ENCODE data around the gene LUM.

LUM gene

DNA sequence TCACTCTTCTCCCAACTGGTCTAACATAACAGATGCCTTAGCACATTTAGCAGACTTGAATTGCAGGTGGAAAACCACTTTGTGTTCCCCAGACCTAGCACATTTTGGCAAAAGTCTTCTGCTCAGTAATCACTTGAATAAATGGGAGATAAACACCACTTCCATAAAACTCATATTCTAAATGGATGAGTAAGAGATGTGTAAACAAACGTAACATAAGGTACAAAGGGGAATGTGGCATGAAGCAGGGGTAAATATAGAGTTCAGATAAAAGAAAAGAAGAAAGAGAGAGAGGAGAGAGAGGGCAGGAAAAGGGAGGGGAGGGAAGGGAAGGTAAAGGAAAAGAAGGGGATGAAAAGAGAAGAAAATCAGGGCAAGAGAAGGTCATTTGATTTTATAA lies 36.4 kb downstream of the LUM start:
- H3K4me3 ChIP-seq (ENCODE audit: low read depth, low read length): no peak overlapping the region

DNA sequence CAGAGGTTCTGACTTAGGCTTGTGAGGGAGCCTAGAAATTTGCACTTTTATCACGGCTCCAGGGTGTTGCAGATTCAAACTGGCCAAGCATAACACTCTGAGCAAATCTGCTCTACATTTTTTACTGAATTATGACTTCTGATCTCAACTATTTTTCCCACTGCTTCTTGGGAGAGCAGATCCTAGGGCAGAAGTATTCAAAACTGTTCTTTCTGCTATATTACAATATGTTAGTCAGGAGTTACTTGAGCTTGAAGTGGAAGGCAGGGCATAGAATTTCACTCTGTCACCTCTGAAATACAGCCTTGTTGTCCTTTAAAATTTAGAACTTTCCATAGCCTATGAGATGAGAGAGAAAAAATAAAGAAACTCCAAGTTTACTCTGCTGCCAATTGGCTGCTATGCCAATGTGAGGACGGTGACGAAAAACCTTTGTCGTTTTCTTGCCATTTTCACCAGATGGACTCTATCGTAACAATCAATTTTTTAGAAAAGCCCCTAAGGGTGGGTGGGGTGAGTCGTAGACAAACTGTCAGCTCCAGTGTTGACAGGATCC lies 37.1 kb downstream of the LUM start:
- H3K4me3 ChIP-seq (ENCODE audit: low read depth, low read length): no peak overlapping the region

DNA sequence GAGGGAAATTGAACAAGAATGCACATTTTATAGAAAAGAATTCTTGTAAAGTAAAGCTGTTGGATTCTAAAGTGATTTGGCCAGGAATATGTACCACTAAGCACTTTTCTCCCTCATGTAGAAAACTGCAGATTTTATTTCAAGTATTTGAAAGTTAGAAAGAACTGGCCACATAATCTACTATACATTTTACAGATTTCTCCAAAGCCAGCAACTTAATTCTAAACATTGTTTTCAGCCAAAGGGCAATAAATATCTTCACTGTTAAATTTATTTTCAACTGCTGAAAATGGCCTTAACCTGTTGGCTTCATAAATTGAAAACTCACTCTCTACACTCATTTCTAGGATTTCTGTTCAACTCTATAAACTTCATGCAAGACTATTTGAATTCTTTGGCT lies 37.9 kb downstream of the LUM start:
- no peak overlapping the region for H3K4me3 ChIP-seq (ENCODE audit: low read depth, low read length)

DNA sequence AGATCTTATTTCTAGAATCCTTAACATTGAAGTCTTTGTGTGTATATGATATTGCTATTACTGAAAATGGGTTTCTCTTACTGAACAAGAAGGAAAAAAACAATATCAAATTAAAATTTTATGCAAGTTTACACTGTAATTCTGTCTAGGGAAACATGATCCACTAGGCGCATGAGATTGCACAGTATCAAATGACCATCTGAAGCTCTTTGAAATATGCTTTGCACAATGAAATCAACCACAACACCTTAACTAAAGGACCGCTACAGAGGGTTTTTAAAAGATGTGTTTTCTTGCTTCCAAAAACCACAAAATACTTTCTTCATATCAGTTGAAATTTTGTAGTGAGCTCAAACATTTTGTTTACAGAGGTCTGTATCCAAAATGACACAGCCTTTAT lies 38.4 kb downstream of the LUM start:
- no peak overlapping the region for H3K4me3 ChIP-seq (ENCODE audit: low read depth, low read length)

DNA sequence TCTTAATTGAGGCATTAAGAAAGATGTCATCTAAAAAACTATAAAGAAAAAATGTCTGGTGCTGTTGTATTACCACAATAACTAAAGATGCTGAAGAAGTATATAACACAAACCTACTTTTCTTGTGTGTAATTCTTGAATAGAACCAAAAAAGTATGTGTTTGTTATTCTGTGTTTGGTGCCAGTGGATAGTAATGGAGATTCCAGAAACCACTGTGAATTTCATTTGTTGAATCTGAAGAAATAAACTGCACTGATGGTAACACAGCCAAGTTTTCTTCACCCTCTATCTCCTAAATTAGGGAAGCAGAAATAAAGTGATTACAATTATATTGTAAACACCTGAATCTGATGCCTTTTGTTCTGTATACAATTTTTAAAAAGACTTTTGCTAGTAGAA lies 40.4 kb downstream of the LUM start:
- no peak overlapping the region for H3K4me3 ChIP-seq (ENCODE audit: low read depth, low read length)

DNA sequence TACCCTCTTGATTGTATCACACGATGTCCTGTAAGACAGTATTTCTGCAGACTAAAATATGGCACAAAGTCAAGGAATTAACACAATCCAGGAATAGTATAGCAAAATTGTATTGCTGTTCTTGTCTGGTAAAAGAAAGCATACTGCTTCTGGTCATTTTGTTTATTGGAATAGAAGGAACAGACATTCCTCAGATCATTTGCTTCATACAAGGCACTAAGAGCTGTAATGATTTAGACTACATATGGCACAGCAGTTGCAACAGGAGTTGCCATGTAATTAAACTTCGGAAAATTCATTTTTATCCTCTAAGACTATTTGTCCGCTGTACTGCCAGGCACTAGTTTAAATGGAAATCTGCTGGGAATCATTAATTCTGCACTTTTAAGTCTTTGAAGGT lies 45.9 kb downstream of the LUM start:
- no peak overlapping the region for H3K4me3 ChIP-seq (ENCODE audit: low read depth, low read length)

DNA sequence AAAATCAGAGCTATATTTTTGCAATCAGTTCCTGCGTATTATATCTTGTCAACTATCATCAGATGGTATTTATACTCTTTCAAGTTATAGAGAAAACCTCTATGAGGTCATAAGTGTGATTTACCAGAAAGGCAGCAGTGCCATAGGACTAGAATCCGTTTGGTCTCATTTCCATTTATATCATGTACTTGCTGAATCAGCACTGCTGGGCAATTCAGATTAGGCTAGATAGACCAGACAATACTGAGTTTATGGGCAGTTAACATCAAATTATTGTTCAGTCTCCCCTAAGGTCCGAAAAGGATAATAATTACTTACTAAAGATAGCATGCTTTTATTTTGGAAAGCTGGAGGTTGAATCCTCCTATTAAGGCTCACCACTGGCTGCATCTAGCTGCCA lies 46.7 kb downstream of the LUM start:
- H3K4me3 ChIP-seq (ENCODE audit: low read depth, low read length): no peak overlapping the region

DNA sequence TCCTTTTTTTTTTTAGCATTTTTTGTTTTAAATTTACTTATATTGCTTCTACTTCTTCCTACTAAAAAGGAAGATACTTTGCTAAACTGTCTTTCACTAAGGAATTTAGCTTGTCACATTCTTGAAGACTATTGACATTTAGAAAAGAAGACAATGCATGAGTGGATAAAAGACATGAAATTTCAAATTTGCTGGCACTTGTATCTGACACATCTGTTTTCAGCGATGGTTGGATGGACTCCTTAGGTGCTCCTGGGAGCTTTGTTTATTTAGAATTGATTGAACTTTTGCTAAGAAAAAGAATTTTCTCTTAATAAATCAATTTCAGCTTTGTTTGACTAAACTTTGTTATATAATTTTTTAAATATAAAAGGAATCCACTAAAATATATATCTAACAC lies 50.2 kb downstream of the LUM start:
- no peak overlapping the region for H3K4me3 ChIP-seq (ENCODE audit: low read depth, low read length)

DNA sequence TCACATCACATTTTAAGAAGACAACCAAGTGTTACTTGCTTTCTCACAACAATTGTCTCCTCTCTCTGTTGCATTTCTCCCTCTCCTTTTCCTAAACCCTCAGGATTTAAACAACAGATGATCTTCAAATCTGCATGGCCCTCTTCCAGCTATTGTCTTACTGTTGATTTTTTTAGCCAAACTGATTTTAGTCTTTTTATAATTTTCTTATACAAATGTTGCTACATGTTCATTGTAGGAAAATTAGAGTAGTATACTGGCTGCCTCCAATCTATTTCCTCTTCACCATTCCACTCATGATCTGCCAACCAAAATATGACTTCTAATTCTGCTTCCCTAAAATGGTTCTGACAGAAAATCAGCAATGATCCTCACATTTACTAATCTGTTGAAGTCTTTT lies 52.1 kb downstream of the LUM start:
- no peak overlapping the region for H3K4me3 ChIP-seq (ENCODE audit: low read depth, low read length)

DNA sequence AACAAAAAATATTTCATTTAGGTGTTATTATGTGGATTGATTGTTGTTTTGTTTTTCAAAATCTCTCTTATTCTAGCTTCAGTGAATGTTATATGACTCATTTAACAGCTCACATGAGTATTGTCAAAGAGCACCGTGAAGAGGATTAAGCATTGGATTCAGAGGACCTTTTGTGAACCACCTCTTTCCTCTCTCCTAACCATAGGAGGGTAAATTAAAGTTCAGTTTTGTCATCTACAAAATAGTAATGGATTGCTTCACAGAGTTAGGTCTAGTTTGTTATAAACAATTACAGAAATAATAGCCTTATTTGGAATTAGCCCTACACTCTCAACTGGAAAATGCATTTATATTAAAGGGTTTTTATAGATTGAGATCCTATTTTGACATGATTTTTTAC lies 52.5 kb downstream of the LUM start:
- H3K4me3 ChIP-seq (ENCODE audit: low read depth, low read length): no peak overlapping the region

DNA sequence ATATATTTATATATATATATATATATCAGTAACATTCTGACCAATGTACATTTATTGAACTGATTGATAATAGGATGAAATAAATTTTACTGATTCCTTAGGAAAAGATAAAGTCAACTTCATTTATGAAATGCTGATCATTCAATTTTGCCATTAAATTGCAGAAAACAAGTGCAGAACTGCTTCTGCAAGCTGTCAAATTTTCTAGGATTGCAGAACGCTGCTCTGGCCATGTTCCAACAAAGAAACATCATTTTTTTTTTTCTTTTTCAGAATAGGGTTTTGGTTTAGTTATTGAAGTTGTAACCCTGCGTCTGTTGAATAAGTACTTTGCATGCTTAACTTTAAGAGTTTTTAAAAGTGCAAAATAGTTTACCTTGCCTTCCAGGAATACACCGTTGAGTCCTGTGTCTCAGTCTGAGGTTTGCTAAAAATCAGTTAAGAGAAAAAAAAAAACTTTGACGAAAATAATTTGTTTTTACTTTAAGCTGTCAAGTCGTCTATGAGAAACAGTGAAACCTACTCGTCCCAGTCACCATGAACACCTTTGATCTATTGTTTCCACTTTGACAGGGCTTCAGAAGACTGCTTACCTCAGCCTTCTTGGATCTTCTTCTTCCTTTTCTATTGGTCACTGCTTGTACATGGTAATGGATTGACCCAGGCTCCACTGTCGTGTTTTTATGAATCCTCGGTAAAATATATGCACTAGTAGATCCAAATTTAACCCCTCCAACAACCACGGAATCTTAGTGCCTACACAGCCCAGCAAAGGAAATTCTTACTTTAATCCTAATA lies 53.7 kb downstream of the LUM start, which contains the start of gene KERA:
KERA (minus strand) TSS at position 657 of the 798 bp plus-strand sequence. CDS start 1,743 bp downstream, outside the sequence.
- no peak within 1 kb of the TSS for H3K4me3 ChIP-seq (ENCODE audit: low read depth, low read length)

DNA sequence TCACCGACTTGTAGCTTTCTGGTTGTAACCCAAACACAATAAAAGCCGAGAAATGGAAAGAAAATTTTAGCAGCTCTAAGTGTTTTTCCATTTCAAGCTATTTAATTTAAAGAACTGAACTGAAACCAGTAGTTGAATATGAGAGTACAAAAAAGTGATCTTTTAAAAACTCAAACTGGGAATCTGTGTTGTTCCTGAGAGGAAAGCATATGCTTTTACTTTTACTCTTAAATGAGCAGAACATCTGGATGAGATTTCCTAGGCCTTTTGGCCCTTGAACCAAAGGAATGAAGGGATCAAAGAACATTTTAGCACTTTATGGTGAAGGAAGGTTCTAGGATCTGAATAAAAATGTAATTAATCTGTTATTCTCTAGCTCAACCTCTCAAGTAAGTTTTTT lies 54.8 kb downstream of the LUM start:
- no peak overlapping the region for H3K4me3 ChIP-seq (ENCODE audit: low read depth, low read length)

DNA sequence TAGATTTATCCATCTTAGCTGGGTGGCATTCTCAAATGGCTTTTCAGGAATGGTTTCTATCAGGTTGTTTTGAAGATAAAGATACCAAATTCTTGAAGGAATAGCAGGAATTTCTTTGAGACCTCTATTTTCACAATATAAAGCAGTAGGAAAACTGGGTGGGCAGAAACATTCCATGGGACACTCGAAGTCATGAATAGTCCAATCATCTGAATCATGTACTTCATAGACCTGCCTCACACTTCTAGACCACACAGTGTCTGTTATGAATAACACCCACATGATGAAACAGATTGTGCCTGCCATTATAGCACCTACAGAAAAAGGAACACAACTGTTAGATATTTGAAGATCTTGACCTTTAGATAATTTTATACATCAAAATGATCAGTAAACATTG lies 55.3 kb downstream of the LUM start:
- H3K4me3 ChIP-seq (ENCODE audit: low read depth, low read length): no peak overlapping the region

DNA sequence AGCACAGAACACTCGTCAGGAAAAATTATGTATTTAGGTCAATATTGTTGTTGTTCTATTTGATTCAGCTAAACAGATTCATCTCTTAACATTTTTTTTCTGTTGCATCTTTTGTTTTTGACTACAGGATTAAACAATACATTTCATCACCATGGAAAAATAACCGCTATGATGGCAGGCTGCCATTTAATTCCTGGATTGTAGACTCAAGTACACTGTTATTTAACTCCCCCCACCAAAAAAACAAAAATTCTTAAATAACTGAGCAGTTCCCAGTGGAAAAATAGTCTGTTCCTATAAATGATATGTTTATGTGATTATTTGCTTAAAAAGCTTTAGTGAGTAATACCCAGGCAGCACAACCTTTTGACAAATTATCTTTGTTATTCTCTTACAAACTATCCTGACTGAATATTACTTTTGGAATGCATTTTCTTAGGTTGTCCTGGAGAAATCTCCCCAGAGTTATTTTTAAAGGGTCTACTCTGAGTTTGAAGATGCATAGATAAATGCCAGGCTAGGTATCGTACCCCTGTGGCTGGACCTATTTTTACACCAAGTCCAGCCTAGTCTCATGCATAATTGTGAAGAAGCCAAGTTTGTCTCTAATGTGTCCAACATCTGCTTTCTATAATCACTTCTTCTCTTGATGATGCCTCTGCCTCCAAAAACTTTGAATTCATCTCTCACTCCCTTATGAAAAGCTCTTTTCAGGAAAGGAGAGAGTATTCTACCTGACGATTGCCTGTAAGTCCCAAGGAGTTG lies 57.2 kb downstream of the LUM start:
- no peak overlapping the region for H3K4me3 ChIP-seq (ENCODE audit: low read depth, low read length)

All from iPS-11a (cell line).